Lower leg skin (tissue), 3 donors: ENCODE data around the gene MT1B.

ENCODE experiments used
- CTCF ChIP-seq, 3 donors: fragments of 450-650 bp; IDR thresholded peaks; one replicate each; pipeline ENCODE4 v1.5.1; 2016; ENCODE audit warnings: antibody characterized with exemption in 3 of 3, mild to moderate bottlenecking in 3 of 3, moderate library complexity in 2 of 3
- POLR2A ChIP-seq, 2 donors: fragments of 450-650 bp; IDR thresholded peaks; one replicate each; pipeline ENCODE4 v1.6.1; 2016 to 2017; ENCODE audit warnings: antibody characterized with exemption in 2 of 2, mild to moderate bottlenecking in 1 of 2, moderate library complexity in 1 of 2

- TF ChIP-seq POLR2A (IDR thresholded peaks at IDR 0.05) (no peak), CTCF (IDR thresholded peaks at IDR 0.05) (no peak)
Measured at GRCh38 chr16:56684926-56685590, 33.4 kb downstream of the MT1B start.
